K562 (cell line): Measurements from ENCODE around the gene CPT1B. TPM values are rescaled to one million over a fixed set of nuclear protein-coding genes. Genes with fewer than 3 reads are reported as not detected.
A peak's percentile ranks its signal among the peaks of the same experiment; 100 is the strongest.

Source experiments
- ATF1 ChIP-seq, 2 experiments: fragments of 450-650 bp in 1 of 2; IDR thresholded peaks; 2 replicates each; pipeline ENCODE4 v1.6.1; 2016; ENCODE audit warnings: missing compliant biosample characterization in 1 of 2, missing genetic modification characterization in 1 of 2
- BDP1 ChIP-seq: IDR thresholded peaks from 3 replicates; pipeline ENCODE4 v1.6.1; 2011; ENCODE audit not compliant: insufficient read length, insufficient read depth
- BHLHE40 ChIP-seq: IDR thresholded peaks from 2 replicates; pipeline ENCODE4 v1.6.1; 2011; ENCODE audit warnings: low read length, improper control_type of control experiment
- CREM ChIP-seq: IDR thresholded peaks from 2 replicates; pipeline ENCODE4 v1.6.1; 2014; ENCODE audit warnings: antibody characterized with exemption, low read depth
- EHMT2 ChIP-seq: fragments of 450-650 bp; IDR thresholded peaks from 2 replicates; pipeline ENCODE4 v1.6.1; 2018; ENCODE audit warnings: antibody characterized with exemption
- GMEB1 ChIP-seq: fragments of 250-450 bp; sonication (Bioruptor Pico); IDR thresholded peaks from 2 replicates; pipeline ENCODE4 v1.4.0; 2020; ENCODE audit warnings: mild to moderate bottlenecking
- KDM1A ChIP-seq, 2 experiments: fragments of 450-650 bp; IDR thresholded peaks; 2 replicates each; pipeline ENCODE4 v1.6.1; 2016; ENCODE audit warnings: mild to moderate bottlenecking in 2 of 2
- KLF10 ChIP-seq: fragments of 250-450 bp; sonication (Bioruptor Pico); IDR thresholded peaks from 2 replicates; pipeline ENCODE4 v1.6.1; 2021; ENCODE audit warnings: matching md5 sums
- MAZ ChIP-seq, 2 experiments: fragments of 450-650 bp in 1 of 2; sonication (generic) in 1 of 2; formaldehyde crosslinking; IDR thresholded peaks in 1 of 2; conservative IDR thresholded peaks in 1 of 2; 2 replicates each; pipeline versions ENCODE4 v1.4.0 to v1.5.0; 2020; ENCODE audit warnings: mild to moderate bottlenecking in 1 of 2, missing genetic modification reagents in 1 of 2
- VEZF1 ChIP-seq: fragments of 200-800 bp; sonication (Bioruptor generic); IDR thresholded peaks from 2 replicates; pipeline ENCODE4 v1.6.1; 2017; ENCODE audit warnings: missing genetic modification characterization, missing compliant biosample characterization
- ZKSCAN1 ChIP-seq: fragments of 150-350 bp; IDR thresholded peaks from 2 replicates; pipeline ENCODE4 v1.6.1; 2016; ENCODE audit warnings: low read depth, low read length
- ZNF3 ChIP-seq: fragments of 250-450 bp; sonication (Bioruptor Pico); IDR thresholded peaks from 2 replicates; pipeline ENCODE4 v1.5.0; 2021; ENCODE audit warnings: mild to moderate bottlenecking, moderate library complexity
- ZNF668 ChIP-seq: fragments of 250-450 bp; sonication (Bioruptor Pico); IDR thresholded peaks from 2 replicates; pipeline ENCODE4 v1.8.0; 2022; ENCODE audit warnings: mild to moderate bottlenecking, inconsistent platforms
- polyA plus RNA-seq, 8 experiments: library from polyadenylated mRNA; depleted of rRNA in 4 of 8; stranded (reverse) in 5 of 8; unstranded in 3 of 8; fragments of >200 nt; fragmentation: Nextera tagmentation in 2 of 8; fragmentation: Illumina TruSeq in 1 of 8; extraction: Ambion mirVana in 2 of 8; extraction: Trizol in 1 of 8; gene quantifications; 2 replicates each; pipeline versions ENCODE4 v1.2.1 to v1.2.3, GENCODE V29; 2011 to 2014; ENCODE audit warnings: inconsistent platforms in 1 of 8, missing spikeins in 1 of 8
- total RNA-seq, 7 experiments: library from RNA; depleted of rRNA in 6 of 7; stranded (reverse); fragments of >200 nt in 6 of 7; fragmentation: Illumina TruSeq in 2 of 7; extraction: Trizol in 2 of 7; gene quantifications; 2 replicates each; pipeline versions ENCODE4 v1.2.1 to v1.2.3, GENCODE V29; 2011 to 2021; ENCODE audit warnings: low replicate concordance in 1 of 7

The CPT1B gene
- total and polyA plus RNA-seq, 9 of the 15 experiments (the other 6 are each of a cell fraction or from before 2014, with no cell fraction given): 0.35 to 6.1 (median 2.6) TPM

GRCh38 chr22:50620593-50621355, 42.5 kb upstream of the CPT1B start (continued):
- TF ChIP-seq ATF1 (CRISPR knock-in tag; IDR thresholded peaks at IDR 0.05) (no peak), ATF1 (tag; IDR thresholded peaks at IDR 0.05) (peak; percentile 56), KDM1A (IDR thresholded peaks at IDR 0.05) (0 out of 4 replicates have a peak, but pooled peaks of 1 of the 2 experiments have one; percentile 27), BDP1 (no peak), EHMT2 (no peak), ZKSCAN1 (no peak), GMEB1 (no peak), VEZF1 (CRISPR knock-in tag) (peak; percentile 58; the same call in 1 of the 2 replicates), MAZ (CRISPR knock-in tag; conservative IDR thresholded peaks at IDR 0.05 in 1 of 2, IDR thresholded peaks at IDR 0.05 in 1 of 2) (0 out of 4 replicates have a peak, but pooled peaks of 1 of the 2 experiments have one; percentile 58), KLF10 (CRISPR knock-in tag) (no peak), BHLHE40 (peak; percentile 21; the same call in 1 of the 2 replicates), ZNF3 (CRISPR knock-in tag) (no peak), CREM (peak; percentile 22; the same call in 1 of the 2 replicates), ZNF668 (CRISPR knock-in tag) (no peak)
